Stimulated activated CD4-positive, alpha-beta T cell treated with anti-CD3 and anti-CD28 coated beads, Interleukin-15, amount 100 ng/mL, for 48 hours (primary cell): Measurements from ENCODE around the gene GABRB1.
A peak's percentile ranks its signal among the peaks of the same experiment; 100 is the strongest.

ENCODE experiments used
- DNase-seq, 2 donors: peaks; one replicate each; pipeline ENCODE4 v3.0.0-alpha.2; 2020; ENCODE audit warnings: low read depth in 2 of 2

The GABRB1 gene

GRCh38 chr4:47118192-47118929 is 87.0 kb downstream of the GABRB1 start:
- DNase-seq, result no peak

GRCh38 chr4:47120783-47121182 is 89.4 kb downstream of the GABRB1 start:
- DNase-seq, result no peak

GRCh38 chr4:47122592-47123291 is 91.4 kb downstream of the GABRB1 start:
- DNase-seq, result peak; percentile 11 to 24

- DNase-seq, result no peak
Measured at GRCh38 chr4:47128991-47129390, 97.6 kb downstream of the GABRB1 start.

- no peak for DNase-seq
Measured at GRCh38 chr4:47135210-47135609, 103.8 kb downstream of the GABRB1 start.

GRCh38 chr4:47143261-47143660 is 111.9 kb downstream of the GABRB1 start:
- DNase-seq, result no peak

GRCh38 chr4:47145630-47146029 is 114.3 kb downstream of the GABRB1 start:
- DNase-seq, result no peak

GRCh38 chr4:47154816-47155370 is 123.5 kb downstream of the GABRB1 start:
- no peak for DNase-seq

- no peak for DNase-seq
Measured at GRCh38 chr4:47155919-47156318, 124.6 kb downstream of the GABRB1 start.

GRCh38 chr4:47160095-47160494 is 128.7 kb downstream of the GABRB1 start:
- DNase-seq, result no peak

- DNase-seq, result no peak
Measured at GRCh38 chr4:47167081-47168035, 136.0 kb downstream of the GABRB1 start.

GRCh38 chr4:47184083-47184482 is 152.7 kb downstream of the GABRB1 start:
- DNase-seq, result no peak

- no peak for DNase-seq
Measured at GRCh38 chr4:47185761-47186160, 154.4 kb downstream of the GABRB1 start.

- no peak for DNase-seq
Measured at GRCh38 chr4:47187608-47188007, 156.2 kb downstream of the GABRB1 start.

GRCh38 chr4:47193179-47193578 is 161.8 kb downstream of the GABRB1 start:
- DNase-seq, result no peak

GRCh38 chr4:47194036-47194737 is 162.8 kb downstream of the GABRB1 start:
- DNase-seq, result no peak

- no peak for DNase-seq
Measured at GRCh38 chr4:47195706-47196105, 164.3 kb downstream of the GABRB1 start.

GRCh38 chr4:47198791-47199190 is 167.4 kb downstream of the GABRB1 start:
- DNase-seq, result no peak

GRCh38 chr4:47203593-47203992 is 172.2 kb downstream of the GABRB1 start:
- no peak for DNase-seq

- DNase-seq, result no peak
Measured at GRCh38 chr4:47207555-47207954, 176.2 kb downstream of the GABRB1 start.

- DNase-seq, result no peak
Measured at GRCh38 chr4:47209833-47210232, 178.5 kb downstream of the GABRB1 start.
